Smooth muscle cell (in vitro differentiated cells): ENCODE data around the gene PPP2R3B. TPM values are rescaled to one million over a fixed set of nuclear protein-coding genes. Genes with fewer than 3 reads are reported as not detected.

ENCODE experiments used
- DNase-seq: peaks from one replicate; lab custom pipeline; 2025; ENCODE audit not compliant: unreplicated experiment; lab: John Stamatoyannopoulos, UW
- H2AFZ ChIP-seq: fragments of 200-600 bp; sonication (generic); 2 replicates; pipeline ENCODE4 v1.6.0; 2016; ENCODE audit warnings: antibody characterized with exemption, low read depth, mild to moderate bottlenecking
- H3F3A ChIP-seq: fragments of 200-600 bp; sonication (generic); 2 replicates; pipeline ENCODE4 v1.6.0; 2017; ENCODE audit warnings: antibody characterized with exemption, low read depth
- H3K27ac ChIP-seq: fragments of 200-600 bp; sonication (generic); 2 replicates; pipeline ENCODE4 v1.5.1; 2016; ENCODE audit warnings: low read depth, mild to moderate bottlenecking
- H3K27me3 ChIP-seq: fragments of 200-600 bp; sonication (generic); 2 replicates; pipeline ENCODE4 v1.6.1; 2016; ENCODE audit warnings: low read depth, mild to moderate bottlenecking
- H3K36me3 ChIP-seq: fragments of 200-600 bp; sonication (generic); 2 replicates; pipeline ENCODE4 v1.5.1; 2016; ENCODE audit warnings: low read depth
- H3K4me1 ChIP-seq: fragments of 200-600 bp; sonication (generic); 2 replicates; pipeline ENCODE4 v1.5.1; 2016; ENCODE audit warnings: low read depth
- H3K4me2 ChIP-seq: fragments of 200-600 bp; sonication (generic); 2 replicates; pipeline ENCODE4 v1.6.0; 2016; ENCODE audit warnings: mild to moderate bottlenecking
- H3K4me3 ChIP-seq: fragments of 200-600 bp; sonication (generic); 2 replicates; pipeline ENCODE4 v1.5.1; 2016; ENCODE audit warnings: mild to moderate bottlenecking
- H3K79me2 ChIP-seq: fragments of 200-600 bp; sonication (generic); 2 replicates; pipeline ENCODE4 v1.6.0; 2016; ENCODE audit warnings: low read depth, mild to moderate bottlenecking
- H3K9ac ChIP-seq: fragments of 200-600 bp; sonication (generic); 2 replicates; pipeline ENCODE4 v1.6.0; 2016; ENCODE audit warnings: low read depth
- H3K9me3 ChIP-seq: fragments of 200-600 bp; sonication (generic); replicated peaks from 2 replicates; pipeline ENCODE4 v1.5.1; 2016; ENCODE audit warnings: low read depth
- H4K20me1 ChIP-seq: fragments of 200-600 bp; sonication (generic); 2 replicates; pipeline ENCODE4 v1.6.0; 2016; ENCODE audit warnings: low read depth
- WGBS: methylation state at CpG from one replicate; pipeline ENCODE4 v1.1.7; 2016; ENCODE audit warnings: low lambda C conversion rate; 5-methylcytosine and 5-hydroxymethylcytosine counted together
- polyA plus RNA-seq: library from polyadenylated mRNA; unstranded; fragments of >200 nt; fragmentation: Nextera tagmentation; extraction: Ambion mirVana; gene quantifications from 2 replicates; pipeline ENCODE4 v1.2.1, GENCODE V29; 2016
- small RNA-seq: library from RNA; depleted of rRNA; stranded (forward); fragments of <200 nt; gene quantifications from one replicate; pipeline ENCODE3, GENCODE V24; 2014
- total RNA-seq: library from RNA; depleted of rRNA; stranded (reverse); fragments of >200 nt; gene quantifications from 2 replicates; pipeline ENCODE4 v1.2.3, GENCODE V29; 2014
- TF ChIP-seq, protein P1 (sequence below): fragments of 200-600 bp; sonication (generic); IDR thresholded peaks from 2 replicates; pipeline ENCODE4 v1.5.1; 2017; ENCODE audit warnings: borderline replicate concordance, mild to moderate bottlenecking, antibody characterized with exemption; ENCODE audit not compliant: insufficient read depth, poor library complexity, severe bottlenecking

Gene PPP2R3B
- total and polyA plus RNA-seq, 2 experiments from 2014 or later: 15.2 to 25.1 TPM

DNA sequence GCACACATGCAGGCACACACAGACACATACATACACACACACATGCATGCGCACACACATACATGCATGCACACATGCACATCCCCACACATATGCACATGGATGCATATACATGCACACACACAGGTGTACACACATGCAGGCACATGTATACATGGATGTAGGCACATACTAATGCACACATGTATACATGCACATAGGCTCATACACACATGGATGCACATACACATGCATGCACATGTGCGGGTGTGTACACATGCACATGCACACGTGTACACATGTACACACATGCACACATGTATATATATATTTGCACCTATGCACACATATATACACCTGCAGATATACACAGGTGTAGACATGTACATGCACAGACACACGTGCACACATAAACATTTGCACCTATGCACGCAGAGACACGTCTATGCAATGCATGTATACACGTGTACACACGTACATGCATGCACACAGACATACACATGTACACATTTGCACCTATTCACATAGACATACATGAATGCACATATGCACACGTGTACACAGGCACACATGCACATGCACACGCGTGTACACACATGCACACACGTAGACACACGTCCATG is 101.5 kb downstream of the PPP2R3B start:
- no peak overlapping the region for H3K4me3 ChIP-seq
- no peak overlapping the region for H3K27ac ChIP-seq
- H4K20me1 ChIP-seq: no peaks in the 10 kb centered on the region
- no peak for DNase-seq
- TF ChIP-seq, protein P1, sequence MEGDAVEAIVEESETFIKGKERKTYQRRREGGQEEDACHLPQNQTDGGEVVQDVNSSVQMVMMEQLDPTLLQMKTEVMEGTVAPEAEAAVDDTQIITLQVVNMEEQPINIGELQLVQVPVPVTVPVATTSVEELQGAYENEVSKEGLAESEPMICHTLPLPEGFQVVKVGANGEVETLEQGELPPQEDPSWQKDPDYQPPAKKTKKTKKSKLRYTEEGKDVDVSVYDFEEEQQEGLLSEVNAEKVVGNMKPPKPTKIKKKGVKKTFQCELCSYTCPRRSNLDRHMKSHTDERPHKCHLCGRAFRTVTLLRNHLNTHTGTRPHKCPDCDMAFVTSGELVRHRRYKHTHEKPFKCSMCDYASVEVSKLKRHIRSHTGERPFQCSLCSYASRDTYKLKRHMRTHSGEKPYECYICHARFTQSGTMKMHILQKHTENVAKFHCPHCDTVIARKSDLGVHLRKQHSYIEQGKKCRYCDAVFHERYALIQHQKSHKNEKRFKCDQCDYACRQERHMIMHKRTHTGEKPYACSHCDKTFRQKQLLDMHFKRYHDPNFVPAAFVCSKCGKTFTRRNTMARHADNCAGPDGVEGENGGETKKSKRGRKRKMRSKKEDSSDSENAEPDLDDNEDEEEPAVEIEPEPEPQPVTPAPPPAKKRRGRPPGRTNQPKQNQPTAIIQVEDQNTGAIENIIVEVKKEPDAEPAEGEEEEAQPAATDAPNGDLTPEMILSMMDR: no peak
- H3K9ac ChIP-seq: no peak overlapping the region
- no peak overlapping the region for H2AFZ ChIP-seq
- H3K4me2 ChIP-seq: no peak overlapping the region
- H3K4me1 ChIP-seq: peaks cover 3% of the 10 kb centered on the region
- whole genome bisulfite sequencing: 96% methylated on average over 13 of the region's 13 CpGs
- no peaks in the 10 kb centered on the region for H3F3A ChIP-seq
- no peaks in the 10 kb centered on the region for H3K9me3 ChIP-seq
- H3K27me3 ChIP-seq: no peaks in the 10 kb centered on the region
- peaks cover 3% of the 10 kb centered on the region for H3K79me2 ChIP-seq
- H3K36me3 ChIP-seq: no peaks in the 10 kb centered on the region

Small RNA genes within 50 kb of the gene (small RNA-seq; reads per million reads assigned to genes)
- not detected for gene RF00017

Other genes starting within 250 kb of the PPP2R3B start
- gene PLCXD1, start 105.5 kb downstream of the PPP2R3B start, total RNA-seq: 6.2 and 7.0 TPM in 2 replicates
- 13.2 and 14.0 TPM in 2 replicates for gene PLCXD1, start 105.5 kb downstream of the PPP2R3B start, polyA plus RNA-seq
- gene GTPBP6, start 68.1 kb downstream of the PPP2R3B start, total RNA-seq: 25.3 TPM in 2 replicates
- gene GTPBP6, start 68.1 kb downstream of the PPP2R3B start, polyA plus RNA-seq: 45.7 and 59.5 TPM in 2 replicates
- gene SHOX, start 243.9 kb upstream of the PPP2R3B start, total RNA-seq: not detected in 2 replicates
- gene SHOX, start 243.9 kb upstream of the PPP2R3B start, polyA plus RNA-seq: not detected in 2 replicates